CD4-positive, alpha-beta T cell treated with Interleukin-4 for 1 hour (primary cell): Measurements from ENCODE around the gene CALHM4.

Source experiments
- DNase-seq, 2 donors: peaks; one replicate each; pipeline ENCODE4 v3.0.0-alpha.2; 2020 to 2022

CALHM4 gene

GRCh38 chr6:116553451-116553850 is at the start of gene CALHM4:
Gene CALHM4, plus strand, starts transcription at chr6:116553751. Its CDS starts 43 bp downstream, at chr6:116553794.
- DNase-seq, result no peak

GRCh38 chr6:116507324-116507723 is 46.2 kb upstream of the CALHM4 start:
- no peak for DNase-seq

GRCh38 chr6:116508527-116508926 is 45.0 kb upstream of the CALHM4 start:
- no peak for DNase-seq

DNA sequence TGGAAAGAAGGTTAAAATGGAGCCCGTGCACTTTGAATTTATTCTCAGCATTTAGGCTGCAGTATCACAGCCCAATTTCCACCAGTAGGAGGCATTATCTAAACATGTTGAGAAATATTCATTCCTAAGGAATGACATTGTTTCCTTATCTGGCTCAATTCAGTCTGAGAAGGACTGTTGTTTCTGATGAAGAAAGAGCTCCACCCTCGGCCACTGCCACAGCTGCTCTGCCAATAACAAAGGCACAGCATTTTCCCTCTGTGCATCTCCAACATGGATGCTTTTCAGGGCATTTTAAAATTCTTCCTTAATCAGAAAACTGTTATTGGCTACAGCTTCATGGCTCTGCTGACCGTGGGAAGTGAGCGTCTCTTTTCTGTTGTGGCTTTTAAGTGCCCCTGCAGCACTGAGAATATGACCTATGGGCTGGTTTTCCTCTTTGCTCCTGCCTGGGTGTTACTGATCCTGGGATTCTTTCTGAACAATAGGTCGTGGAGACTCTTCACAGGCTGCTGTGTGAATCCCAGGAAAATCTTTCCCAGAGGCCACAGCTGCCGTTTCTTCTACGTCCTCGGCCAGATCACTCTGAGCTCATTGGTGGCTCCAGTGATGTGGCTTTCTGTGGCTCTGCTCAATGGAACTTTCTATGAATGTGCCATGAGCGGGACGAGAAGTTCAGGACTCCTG is 42.0 kb upstream of the CALHM4 start, which contains the start of gene CALHM5:
TSS of gene CALHM5 (plus strand) at position 216 of the 687 bp plus-strand sequence. CDS start at position 274, 58 bp downstream.
- no peak for DNase-seq

- DNase-seq, result no peak
Observed at GRCh38 chr6:116512111-116512559, 41.4 kb upstream of the CALHM4 start.

DNA sequence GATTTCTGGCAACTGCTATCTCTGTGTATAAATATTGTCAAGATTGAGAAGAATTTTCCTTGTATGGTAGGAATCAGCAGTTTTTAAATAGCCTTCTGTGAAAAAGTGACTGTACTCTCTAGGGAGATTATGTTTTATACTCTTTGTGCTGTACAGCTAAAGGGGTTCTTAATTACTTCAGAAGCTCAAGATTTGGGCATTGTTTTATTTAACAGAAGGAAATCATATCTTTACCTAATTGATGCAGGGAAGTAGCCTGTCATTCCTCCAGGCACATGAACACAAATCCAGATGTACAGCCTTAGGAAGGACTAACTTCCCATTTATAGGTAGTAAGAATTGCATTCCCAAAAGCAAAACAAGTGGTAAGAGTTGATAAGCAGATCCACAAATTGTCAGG is 40.8 kb upstream of the CALHM4 start:
- no peak for DNase-seq

DNA sequence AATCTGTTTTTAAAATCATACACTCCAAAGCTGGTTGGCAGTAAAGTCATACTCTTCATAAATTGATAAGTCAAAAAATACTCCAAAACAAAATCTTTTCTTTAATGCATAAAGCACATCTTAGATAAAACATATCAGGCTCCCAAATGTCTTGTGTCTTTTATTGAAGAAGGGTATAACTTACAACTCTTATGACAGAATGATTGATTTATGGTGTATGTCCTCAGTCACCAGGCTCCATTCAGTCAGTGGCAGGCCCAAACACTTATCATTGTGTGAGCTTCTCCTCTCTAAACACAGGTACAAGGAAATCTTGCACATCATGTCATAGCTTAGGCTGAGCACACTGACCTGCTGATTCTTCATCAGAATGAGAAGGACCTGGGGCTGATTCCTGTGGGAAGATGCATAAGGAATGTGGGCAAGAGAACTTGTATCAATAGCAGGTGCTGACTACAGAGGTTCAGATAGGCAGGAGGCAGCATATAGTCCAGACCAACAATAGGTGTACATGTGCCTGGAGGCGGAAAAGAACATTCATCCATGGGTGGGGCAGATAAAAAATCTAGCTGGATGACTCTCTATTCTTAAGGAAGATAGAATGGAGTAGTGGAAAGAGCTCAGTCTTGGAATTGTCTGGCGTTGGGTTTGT is 40.2 kb upstream of the CALHM4 start:
- DNase-seq, result no peak

- DNase-seq, result no peak
Observed at GRCh38 chr6:116514111-116514510, 39.4 kb upstream of the CALHM4 start.

DNA sequence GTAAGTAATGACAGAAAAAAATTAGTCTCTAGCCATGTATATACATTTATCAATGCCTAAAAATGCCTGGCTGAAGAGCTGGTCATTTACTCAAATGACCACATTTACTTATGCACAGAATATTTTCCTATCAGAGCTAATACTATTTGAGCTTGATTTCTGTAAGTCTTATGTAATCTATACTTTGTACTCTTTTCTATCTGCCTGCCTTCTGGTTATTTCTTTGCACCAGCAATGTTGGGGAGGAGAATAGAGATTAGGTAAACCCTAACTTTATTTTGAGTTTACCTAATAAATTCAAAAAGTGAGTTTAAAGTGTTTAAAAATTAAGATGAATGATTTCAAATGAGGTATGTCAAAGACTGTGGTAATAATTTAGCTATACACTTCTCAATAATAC is 38.4 kb upstream of the CALHM4 start:
- no peak for DNase-seq

GRCh38 chr6:116518621-116519368 is 34.8 kb upstream of the CALHM4 start:
- no peak for DNase-seq

GRCh38 chr6:116522896-116523295 is 30.7 kb upstream of the CALHM4 start:
- no peak for DNase-seq

DNA sequence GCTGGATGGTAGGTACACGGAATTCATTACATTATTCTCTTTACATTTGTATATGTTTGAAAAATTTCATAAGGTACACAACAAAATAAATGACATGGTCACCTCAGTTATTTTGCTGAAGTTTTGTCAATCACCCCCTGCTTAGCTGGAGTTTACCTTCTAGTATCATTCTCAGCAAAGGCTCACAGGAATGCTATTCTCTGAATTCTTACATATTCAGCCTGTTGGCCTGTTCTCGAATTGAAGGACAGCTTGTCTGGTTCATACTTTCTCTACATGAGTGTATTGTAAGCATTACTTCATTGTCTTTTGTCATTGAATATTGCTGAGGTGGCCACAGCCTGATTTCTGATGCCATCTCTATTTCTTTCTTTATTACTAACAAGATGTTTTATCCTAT is 29.3 kb upstream of the CALHM4 start:
- DNase-seq, result no peak

- DNase-seq, result no peak
Observed at GRCh38 chr6:116528133-116528532, 25.4 kb upstream of the CALHM4 start.

DNA sequence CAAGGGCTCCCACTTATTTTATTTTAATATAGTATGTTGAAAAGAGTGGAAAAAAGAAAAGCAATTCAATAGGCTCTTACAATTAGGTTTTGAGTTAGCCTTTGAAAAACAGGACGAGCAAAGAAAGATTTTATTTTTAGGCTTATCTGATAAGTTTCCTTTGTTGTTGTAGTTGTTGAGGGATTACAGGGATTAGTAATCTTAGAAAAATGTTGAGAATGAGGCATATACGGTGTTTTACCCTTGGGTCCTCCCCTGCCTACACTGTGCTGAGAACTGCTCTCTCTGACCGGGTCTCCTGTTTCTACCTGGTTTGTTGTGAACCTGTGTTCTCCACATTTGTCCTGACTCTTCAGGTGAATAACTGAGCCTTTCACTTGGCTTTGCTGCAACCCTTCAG is 24.8 kb upstream of the CALHM4 start:
- DNase-seq, result no peak

DNA sequence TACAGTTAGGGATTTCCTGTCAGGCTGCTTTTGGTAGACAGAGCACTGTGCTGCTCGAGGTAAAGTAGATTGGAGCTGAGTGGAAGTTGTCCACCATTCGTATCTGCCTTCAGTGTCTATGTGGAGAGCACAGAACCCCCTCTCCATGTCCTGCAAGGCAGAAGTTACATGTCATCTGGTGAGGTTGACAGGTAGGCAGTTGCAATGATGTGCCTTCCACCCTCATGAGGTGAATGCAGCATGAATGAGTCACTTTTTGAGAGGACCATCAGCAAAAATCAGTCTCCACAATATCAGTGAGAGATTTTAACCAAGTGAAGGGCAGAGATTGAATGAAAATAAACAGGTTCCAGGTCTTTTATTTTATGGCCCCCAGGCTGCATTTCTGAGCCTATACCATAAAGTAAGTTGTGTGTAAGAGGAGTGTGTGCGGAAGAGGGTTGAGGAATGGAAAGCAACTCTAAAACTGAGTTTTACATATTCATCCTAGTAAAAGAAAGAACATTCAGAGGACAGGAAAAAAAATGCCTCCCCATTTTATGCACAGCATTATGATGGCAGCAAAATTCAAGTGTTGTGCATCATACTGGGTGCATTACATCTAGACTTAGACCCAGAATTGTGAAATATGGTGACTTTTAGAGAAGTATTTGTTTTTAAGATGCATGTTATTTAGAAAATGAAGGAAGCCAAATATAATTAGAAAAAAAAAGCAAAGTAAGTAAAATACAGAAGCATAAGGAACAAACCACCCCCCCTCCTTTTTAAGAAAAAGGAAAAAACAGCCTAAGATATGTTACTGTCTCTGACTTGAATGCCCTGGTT is 23.9 kb upstream of the CALHM4 start:
- DNase-seq, result no peak

- no peak for DNase-seq
Observed at GRCh38 chr6:116530436-116530835, 23.1 kb upstream of the CALHM4 start.

DNA sequence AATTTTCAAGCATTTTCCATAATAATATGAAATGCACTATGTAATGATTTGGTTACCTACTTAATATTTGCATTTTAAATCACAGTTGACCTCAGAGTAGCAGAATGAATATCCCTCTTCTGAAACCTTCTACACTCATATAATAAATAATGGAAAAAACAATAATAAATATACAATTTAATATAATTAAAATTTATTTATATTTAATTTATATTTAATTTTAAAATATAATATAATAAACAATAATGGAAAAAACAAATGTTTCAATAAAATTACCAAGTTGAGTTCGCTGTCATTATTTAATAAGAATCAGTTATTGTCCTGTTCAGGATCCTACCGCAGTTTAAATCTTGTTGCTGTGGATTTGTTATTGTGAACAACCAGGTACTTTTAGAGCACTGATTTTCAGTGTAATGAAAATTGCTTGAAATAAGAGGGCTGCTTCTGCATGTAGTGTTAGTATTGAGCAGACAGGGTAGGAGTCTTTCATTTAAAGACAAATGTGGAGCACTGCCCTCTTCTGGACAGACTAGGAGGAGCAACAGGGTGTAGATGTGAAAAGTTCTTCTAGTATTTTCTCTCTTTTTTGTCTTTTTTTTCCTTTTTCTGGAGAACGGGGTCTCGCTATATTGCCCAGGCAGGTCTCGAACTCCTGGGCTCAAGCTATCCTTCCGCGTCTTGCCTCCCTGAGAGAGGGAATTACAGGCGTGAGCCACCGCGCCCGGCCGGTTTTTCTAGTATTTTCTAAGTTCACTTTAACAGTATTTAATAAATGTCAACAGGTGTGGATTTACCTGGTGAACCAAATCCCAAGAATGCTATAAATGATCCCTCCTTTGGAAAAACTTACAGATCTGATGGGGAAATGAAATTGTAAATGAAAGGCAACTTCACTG is 21.6 kb upstream of the CALHM4 start:
- peak; percentile 66 to 75 for DNase-seq

DNA sequence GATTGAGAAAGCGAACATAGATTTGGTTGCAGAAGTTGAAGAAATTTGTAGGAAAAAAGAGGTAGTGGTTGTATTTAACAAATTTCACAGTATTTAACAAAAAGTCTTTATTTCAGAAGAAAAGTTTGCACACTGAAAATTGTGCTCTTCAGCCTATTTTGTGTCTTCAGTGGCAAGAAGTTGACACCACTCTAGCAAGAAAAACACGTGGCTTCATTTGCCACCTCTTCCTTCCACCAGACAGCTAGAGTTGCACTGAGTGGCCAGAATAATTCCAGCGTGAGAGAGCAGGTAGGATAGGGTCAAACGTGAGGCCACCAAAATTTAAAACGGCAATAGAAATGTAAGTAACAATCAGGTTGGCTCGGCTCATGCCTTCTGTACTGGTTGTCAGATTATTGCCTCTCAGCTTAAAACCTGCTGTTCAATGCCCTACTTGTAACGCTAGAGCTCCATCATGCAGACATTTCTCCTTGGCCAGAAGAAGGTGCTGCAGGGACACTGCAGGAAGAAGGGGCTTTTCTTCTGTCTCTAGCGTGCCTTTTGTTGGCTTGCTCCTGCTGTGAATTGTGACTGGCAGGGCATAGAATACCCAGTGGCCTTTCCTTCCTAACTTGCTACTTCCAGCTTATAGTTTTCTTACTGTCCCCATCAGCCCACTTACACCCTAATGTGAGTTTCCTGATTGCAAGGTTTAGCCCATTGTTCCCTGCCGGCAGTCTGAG is 20.2 kb upstream of the CALHM4 start:
- no peak for DNase-seq

DNA sequence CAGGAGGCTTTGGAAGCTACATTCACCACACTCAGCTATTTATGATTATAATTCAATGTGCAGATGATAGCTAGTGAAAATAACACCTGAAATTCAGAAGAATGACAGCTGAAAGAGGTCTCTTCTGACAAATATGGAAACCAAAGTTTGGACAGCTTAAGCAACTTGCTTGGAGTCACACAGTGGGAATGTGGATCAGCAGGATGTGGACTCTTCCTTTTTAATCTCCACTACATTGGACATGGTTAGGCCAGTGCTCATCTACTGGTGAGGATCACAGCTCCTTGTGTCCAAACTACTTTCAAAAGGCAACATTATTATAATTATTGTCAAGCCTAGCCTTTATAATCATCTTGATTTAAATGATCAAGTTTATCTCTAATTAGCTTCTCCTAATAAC is 18.4 kb upstream of the CALHM4 start:
- no peak for DNase-seq

DNA sequence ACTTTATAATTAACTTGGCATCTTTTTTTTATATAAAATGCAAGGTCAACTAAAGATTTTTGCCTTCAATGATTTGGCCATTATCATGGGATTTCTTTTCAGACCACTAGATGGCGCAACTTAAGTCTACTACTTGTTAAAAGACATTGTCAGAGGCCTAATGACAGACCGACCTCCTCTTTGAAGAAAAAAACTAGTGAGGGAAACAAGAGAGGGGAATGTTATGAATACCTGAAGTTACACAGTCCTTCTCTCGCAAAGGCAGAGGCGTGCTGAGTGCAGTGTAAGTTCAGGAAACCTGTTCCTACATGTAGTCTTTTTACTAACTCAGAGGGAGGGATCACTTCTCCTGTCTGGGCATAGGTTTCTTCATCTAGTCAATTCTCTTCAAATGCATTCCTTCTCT is 17.3 kb upstream of the CALHM4 start:
- DNase-seq, result peak in 1 of 2 donors; percentile 70

DNA sequence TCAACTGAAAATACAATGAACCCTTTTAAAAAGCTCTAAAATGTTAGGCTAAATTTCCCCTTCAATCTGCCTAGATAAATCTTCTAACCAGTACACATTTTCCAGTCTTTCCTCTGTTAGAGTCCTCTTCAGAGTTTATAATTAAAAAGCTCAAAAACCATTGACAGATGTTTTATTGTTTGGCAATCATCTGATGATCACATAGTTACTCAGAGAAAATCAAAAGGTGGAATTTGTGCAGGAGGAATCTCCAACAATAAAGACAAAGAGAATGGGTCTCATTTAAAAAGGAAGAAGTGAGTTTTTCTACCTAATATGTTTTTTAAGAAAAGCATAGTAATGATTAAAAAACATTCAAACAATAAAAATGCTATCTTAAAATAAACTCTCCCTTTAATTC is 11.1 kb upstream of the CALHM4 start:
- DNase-seq, result no peak
